Activated naive CD8-positive, alpha-beta T cell treated with anti-CD3 and anti-CD28 coated beads, Interleukin-2, amount 50 U/mL, for 24 hours (primary cell): ENCODE measurements around the gene FBXO31.

Source experiments
- ATAC-seq: fragments of 150-1000 bp; cut with Tn5 transposase; one replicate; pipeline ENCODE4 v1.10.0; 2021
- DNase-seq: peaks from one replicate; pipeline ENCODE4 v3.0.0; 2021
- H3K27ac Mint-ChIP-seq: one replicate; pipeline ENCODE4 v1.8.0; 2021; ENCODE audit warnings: mild to moderate bottlenecking, mixed read lengths
- H3K27me3 Mint-ChIP-seq: one replicate; pipeline ENCODE4 v1.8.0; 2021; ENCODE audit warnings: mixed read lengths
- H3K36me3 Mint-ChIP-seq: one replicate; pipeline ENCODE4 v1.8.0; 2021; ENCODE audit warnings: low read depth, mixed read lengths
- H3K4me1 Mint-ChIP-seq: one replicate; pipeline ENCODE4 v1.8.0; 2021; ENCODE audit warnings: mixed read lengths
- H3K4me3 Mint-ChIP-seq: one replicate; pipeline ENCODE4 v1.8.0; 2021; ENCODE audit warnings: mild to moderate bottlenecking, moderate library complexity, mixed read lengths
- H3K9me3 Mint-ChIP-seq: one replicate; pipeline ENCODE4 v1.8.0; 2021; ENCODE audit warnings: mixed read lengths

The FBXO31 gene

GRCh38 chr16:87329436-87330256, 53.9 kb downstream of the FBXO31 start:
- H3K4me1 Mint-ChIP-seq = no peaks in the 10 kb centered on the region
- no peak overlapping the region for H3K4me3 Mint-ChIP-seq
- no peaks in the 10 kb centered on the region for H3K9me3 Mint-ChIP-seq
- H3K27ac Mint-ChIP-seq = no peak overlapping the region
- DNase-seq (no peak), ATAC-seq (no peak)
- H3K27me3 Mint-ChIP-seq = no peaks in the 10 kb centered on the region
- peaks cover 3% of the 10 kb centered on the region for H3K36me3 Mint-ChIP-seq

GRCh38 chr16:87328846-87329245, 54.7 kb downstream of the FBXO31 start:
- Mint-ChIP-seq H3K4me3 (no peak overlapping the region), H3K27me3 (no peaks in the 10 kb centered on the region), H3K4me1 (no peaks in the 10 kb centered on the region), H3K36me3 (peaks cover 3% of the 10 kb centered on the region), H3K9me3 (no peaks in the 10 kb centered on the region), H3K27ac (no peak overlapping the region)
- no peak for ATAC-seq
- DNase-seq = no peak

GRCh38 chr16:87327798-87328495, 55.6 kb downstream of the FBXO31 start:
- Mint-ChIP-seq H3K9me3 (no peaks in the 10 kb centered on the region), H3K36me3 (peaks cover 3% of the 10 kb centered on the region), H3K27ac (no peak overlapping the region), H3K4me3 (no peak overlapping the region), H3K4me1 (no peaks in the 10 kb centered on the region), H3K27me3 (no peaks in the 10 kb centered on the region)
- ATAC-seq (no peak), DNase-seq (no peak)

- no peaks in the 10 kb centered on the region for H3K4me1 Mint-ChIP-seq
- H3K9me3 Mint-ChIP-seq = no peaks in the 10 kb centered on the region
- H3K27me3 Mint-ChIP-seq = no peaks in the 10 kb centered on the region
- H3K27ac Mint-ChIP-seq = no peak overlapping the region
- no peak overlapping the region for H3K4me3 Mint-ChIP-seq
- H3K36me3 Mint-ChIP-seq = peaks cover 3% of the 10 kb centered on the region
- no peak for ATAC-seq
- DNase-seq = no peak
Measured at GRCh38 chr16:87326151-87326571, 57.4 kb downstream of the FBXO31 start.

GRCh38 chr16:87325423-87325858, 58.1 kb downstream of the FBXO31 start:
- Mint-ChIP-seq H3K36me3 (no peaks in the 10 kb centered on the region), H3K27me3 (no peaks in the 10 kb centered on the region), H3K9me3 (no peaks in the 10 kb centered on the region), H3K27ac (no peak overlapping the region), H3K4me3 (no peak overlapping the region), H3K4me1 (no peaks in the 10 kb centered on the region)
- ATAC-seq (no peak), DNase-seq (no peak)

GRCh38 chr16:87324411-87325275, 58.9 kb downstream of the FBXO31 start:
- no peaks in the 10 kb centered on the region for H3K4me1 Mint-ChIP-seq
- no peak overlapping the region for H3K4me3 Mint-ChIP-seq
- DNase-seq = peak; percentile 44
- H3K27me3 Mint-ChIP-seq = no peaks in the 10 kb centered on the region
- no peaks in the 10 kb centered on the region for H3K9me3 Mint-ChIP-seq
- H3K27ac Mint-ChIP-seq = no peak overlapping the region
- peak; percentile 48 for ATAC-seq
- no peaks in the 10 kb centered on the region for H3K36me3 Mint-ChIP-seq

- no peak overlapping the region for H3K27ac Mint-ChIP-seq
- ATAC-seq (no peak), DNase-seq (no peak)
- no peak overlapping the region for H3K4me3 Mint-ChIP-seq
- peaks cover 3% of the 10 kb centered on the region for H3K4me1 Mint-ChIP-seq
- no peaks in the 10 kb centered on the region for H3K27me3 Mint-ChIP-seq
- H3K36me3 Mint-ChIP-seq = peaks cover 3% of the 10 kb centered on the region
- H3K9me3 Mint-ChIP-seq = no peaks in the 10 kb centered on the region
Measured at GRCh38 chr16:87323727-87324410, 59.7 kb downstream of the FBXO31 start.

GRCh38 chr16:87322833-87323726, 60.5 kb downstream of the FBXO31 start:
- Mint-ChIP-seq H3K27me3 (no peaks in the 10 kb centered on the region), H3K4me3 (no peak overlapping the region), H3K27ac (no peak overlapping the region), H3K9me3 (no peaks in the 10 kb centered on the region), H3K4me1 (peaks cover 9% of the 10 kb centered on the region), H3K36me3 (peaks cover 11% of the 10 kb centered on the region)
- DNase-seq (no peak), ATAC-seq (no peak)

GRCh38 chr16:87322360-87322759, 61.2 kb downstream of the FBXO31 start:
- DNase-seq (no peak), ATAC-seq (no peak)
- no peak overlapping the region for H3K4me3 Mint-ChIP-seq
- H3K9me3 Mint-ChIP-seq = no peaks in the 10 kb centered on the region
- H3K4me1 Mint-ChIP-seq = peaks cover 9% of the 10 kb centered on the region
- no peaks in the 10 kb centered on the region for H3K27me3 Mint-ChIP-seq
- peaks cover 16% of the 10 kb centered on the region for H3K36me3 Mint-ChIP-seq
- no peak overlapping the region for H3K27ac Mint-ChIP-seq

- H3K27ac Mint-ChIP-seq = peak overlapping the region; percentile 52
- H3K9me3 Mint-ChIP-seq = no peaks in the 10 kb centered on the region
Measured at GRCh38 chr16:87321336-87322107, 62.1 kb downstream of the FBXO31 start.

GRCh38 chr16:87320510-87321227, 62.9 kb downstream of the FBXO31 start:
- DNase-seq = no peak
- no peak overlapping the region for H3K27ac Mint-ChIP-seq
- peaks cover 16% of the 10 kb centered on the region for H3K4me1 Mint-ChIP-seq
- H3K4me3 Mint-ChIP-seq = no peak overlapping the region
- no peaks in the 10 kb centered on the region for H3K27me3 Mint-ChIP-seq
- H3K36me3 Mint-ChIP-seq = peaks cover 16% of the 10 kb centered on the region
- ATAC-seq = no peak
- no peaks in the 10 kb centered on the region for H3K9me3 Mint-ChIP-seq

More at GRCh38 chr16:87321336-87322107, 62.1 kb downstream of the FBXO31 start:
- peaks cover 16% of the 10 kb centered on the region for H3K36me3 Mint-ChIP-seq
- no peak overlapping the region for H3K4me3 Mint-ChIP-seq
- H3K4me1 Mint-ChIP-seq = peaks cover 14% of the 10 kb centered on the region
- ATAC-seq (no peak), DNase-seq (no peak)
- H3K27me3 Mint-ChIP-seq = no peaks in the 10 kb centered on the region

- Mint-ChIP-seq H3K4me3 (no peak overlapping the region), H3K4me1 (peaks cover 16% of the 10 kb centered on the region), H3K36me3 (peaks cover 16% of the 10 kb centered on the region), H3K27ac (no peak overlapping the region), H3K27me3 (no peaks in the 10 kb centered on the region), H3K9me3 (no peaks in the 10 kb centered on the region)
- ATAC-seq = no peak
- DNase-seq = no peak
Measured at GRCh38 chr16:87319997-87320491, 63.5 kb downstream of the FBXO31 start.
